Measurements from ENCODE around the gene INS. TPM values are rescaled to one million over a fixed set of nuclear protein-coding genes. Genes with fewer than 3 reads are reported as not detected.

INS gene
- total and polyA plus RNA-seq, 2 of the 13 experiments (the other 11 are each of a cell fraction or from before 2014, with no cell fraction given) = not detected

- TF ChIP-seq ZGPAT (CRISPR knock-in tag; IDR thresholded peaks at IDR 0.05) = 0 out of 2 replicates have a peak, but pooled peaks have one; percentile 27
- TF ChIP-seq, protein P1, sequence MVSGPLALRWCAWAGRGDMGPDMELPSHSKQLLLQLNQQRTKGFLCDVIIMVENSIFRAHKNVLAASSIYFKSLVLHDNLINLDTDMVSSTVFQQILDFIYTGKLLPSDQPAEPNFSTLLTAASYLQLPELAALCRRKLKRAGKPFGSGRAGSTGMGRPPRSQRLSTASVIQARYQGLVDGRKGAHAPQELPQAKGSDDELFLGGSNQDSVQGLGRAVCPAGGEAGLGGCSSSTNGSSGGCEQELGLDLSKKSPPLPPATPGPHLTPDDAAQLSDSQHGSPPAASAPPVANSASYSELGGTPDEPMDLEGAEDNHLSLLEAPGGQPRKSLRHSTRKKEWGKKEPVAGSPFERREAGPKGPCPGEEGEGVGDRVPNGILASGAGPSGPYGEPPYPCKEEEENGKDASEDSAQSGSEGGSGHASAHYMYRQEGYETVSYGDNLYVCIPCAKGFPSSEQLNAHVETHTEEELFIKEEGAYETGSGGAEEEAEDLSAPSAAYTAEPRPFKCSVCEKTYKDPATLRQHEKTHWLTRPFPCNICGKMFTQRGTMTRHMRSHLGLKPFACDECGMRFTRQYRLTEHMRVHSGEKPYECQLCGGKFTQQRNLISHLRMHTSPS (CRISPR knock-in tag; IDR thresholded peaks at IDR 0.05; ENCODE audit: low read depth) = 0 out of 2 replicates have a peak, but pooled peaks have one; percentile 42
- TF ChIP-seq SMC3 (IDR thresholded peaks at IDR 0.05; ENCODE audit: low read length) = peak; percentile 61
- 0 out of 2 replicates have a peak, but pooled peaks have one; percentile 40 for TF ChIP-seq ZFYVE20 (CRISPR knock-in tag; IDR thresholded peaks at IDR 0.05; ENCODE audit: borderline replicate concordance, low read depth)
- TF ChIP-seq ZNF720 (CRISPR knock-in tag; IDR thresholded peaks at IDR 0.05) = no peak
- no peak for TF ChIP-seq MXD1 (CRISPR knock-in tag; IDR thresholded peaks at IDR 0.05)
- TF ChIP-seq CTCF (CRISPR knock-in tag; IDR thresholded peaks at IDR 0.05) = peak; percentile 96
- no peak for TF ChIP-seq IKZF1 (IDR thresholded peaks at IDR 0.05)
- no peak for TF ChIP-seq SOX5 (CRISPR knock-in tag; IDR thresholded peaks at IDR 0.05; ENCODE audit: borderline replicate concordance)
- TF ChIP-seq, protein P2, sequence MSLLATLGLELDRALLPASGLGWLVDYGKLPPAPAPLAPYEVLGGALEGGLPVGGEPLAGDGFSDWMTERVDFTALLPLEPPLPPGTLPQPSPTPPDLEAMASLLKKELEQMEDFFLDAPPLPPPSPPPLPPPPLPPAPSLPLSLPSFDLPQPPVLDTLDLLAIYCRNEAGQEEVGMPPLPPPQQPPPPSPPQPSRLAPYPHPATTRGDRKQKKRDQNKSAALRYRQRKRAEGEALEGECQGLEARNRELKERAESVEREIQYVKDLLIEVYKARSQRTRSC (CRISPR knock-in tag; IDR thresholded peaks at IDR 0.05; ENCODE audit: low read depth) = no peak
- TF ChIP-seq ZNF547 (CRISPR knock-in tag; IDR thresholded peaks at IDR 0.05) = no peak
- no peak for TF ChIP-seq KDM4B (CRISPR knock-in tag; IDR thresholded peaks at IDR 0.05)
- 0 out of 2 replicates have a peak, but pooled peaks have one; percentile 27 for TF ChIP-seq ZNF230 (CRISPR knock-in tag; IDR thresholded peaks at IDR 0.05)
- TF ChIP-seq MNT (IDR thresholded peaks at IDR 0.05) = no peak
- TF ChIP-seq PATZ1 (CRISPR knock-in tag; IDR thresholded peaks at IDR 0.05) = peak; percentile 22; the same call in 1 of the 2 replicates
- TF ChIP-seq SMAD3 (CRISPR knock-in tag; IDR thresholded peaks at IDR 0.05) = no peak
- peak; percentile 98 for TF ChIP-seq STAG1 (CRISPR knock-in tag; IDR thresholded peaks at IDR 0.05)
- no peak for TF ChIP-seq ZNF644 (CRISPR knock-in tag; IDR thresholded peaks at IDR 0.05; ENCODE audit: low read depth)
- TF ChIP-seq ZNF891 (CRISPR knock-in tag; IDR thresholded peaks at IDR 0.05) = peak; percentile 68; the same call in 1 of the 2 replicates
These were observed 4.4 kb downstream of the INS start (continued) for GRCh38 chr11:2156416-2157182.

Data from HepG2 (cell line).